ENCODE data around the gene SLC25A41. TPM values are rescaled to one million over a fixed set of nuclear protein-coding genes. Genes with fewer than 3 reads are reported as not detected.

Gene SLC25A41
- total RNA-seq, 1 donor from 2014 or later: not detected

DNA sequence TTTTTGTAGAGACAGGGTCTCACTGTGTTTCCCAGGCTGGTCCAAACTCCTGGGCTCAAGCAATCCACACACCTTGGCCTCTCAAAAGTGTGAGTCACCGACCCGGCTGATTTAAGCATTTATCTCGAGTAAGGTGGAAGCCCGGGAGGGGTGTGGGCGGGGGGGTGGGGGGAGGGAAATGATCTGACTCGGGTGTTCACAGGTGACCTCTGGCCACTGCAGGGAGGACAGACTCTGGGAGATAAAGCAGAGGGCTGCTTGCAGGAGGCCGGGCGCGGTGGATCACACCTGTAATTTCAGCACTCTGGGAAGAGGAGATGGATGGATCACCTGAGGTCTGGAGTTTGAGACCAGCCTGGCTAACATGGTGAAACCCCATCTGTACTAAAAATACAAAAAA lies 40.1 kb upstream of the SLC25A41 start:
- DNase-seq (ENCODE audit: low read depth) (no peak), FAIRE-seq (no peak)
- TF ChIP-seq CTCF (IDR thresholded peaks at IDR 0.05; ENCODE audit: insufficient read depth, low read length, severe bottlenecking): no peak
- no peak overlapping the region for H3K4me3 ChIP-seq (ENCODE audit: low read depth, low read length)
- H3K36me3 ChIP-seq (ENCODE audit: control insufficient read depth, insufficient read depth, low read length): no peaks in the 10 kb centered on the region
- peaks cover 11% of the 10 kb centered on the region for H3K27me3 ChIP-seq (ENCODE audit: control insufficient read depth, insufficient read depth, low read length)

- DNase-seq (ENCODE audit: low read depth) (no peak), FAIRE-seq (no peak)
- peaks cover 11% of the 10 kb centered on the region for H3K27me3 ChIP-seq (ENCODE audit: control insufficient read depth, insufficient read depth, low read length)
- H3K36me3 ChIP-seq (ENCODE audit: control insufficient read depth, insufficient read depth, low read length): no peaks in the 10 kb centered on the region
- H3K4me3 ChIP-seq (ENCODE audit: low read depth, low read length): no peak overlapping the region
- no peak for TF ChIP-seq CTCF (IDR thresholded peaks at IDR 0.05; ENCODE audit: insufficient read depth, low read length, severe bottlenecking)
These were observed 39.1 kb upstream of the SLC25A41 start for GRCh38 chr19:6472713-6473112.

- FAIRE-seq: no peak
- no peak for TF ChIP-seq CTCF (IDR thresholded peaks at IDR 0.05; ENCODE audit: insufficient read depth, low read length, severe bottlenecking)
These were observed 37.5 kb upstream of the SLC25A41 start for GRCh38 chr19:6471076-6471475.

DNA sequence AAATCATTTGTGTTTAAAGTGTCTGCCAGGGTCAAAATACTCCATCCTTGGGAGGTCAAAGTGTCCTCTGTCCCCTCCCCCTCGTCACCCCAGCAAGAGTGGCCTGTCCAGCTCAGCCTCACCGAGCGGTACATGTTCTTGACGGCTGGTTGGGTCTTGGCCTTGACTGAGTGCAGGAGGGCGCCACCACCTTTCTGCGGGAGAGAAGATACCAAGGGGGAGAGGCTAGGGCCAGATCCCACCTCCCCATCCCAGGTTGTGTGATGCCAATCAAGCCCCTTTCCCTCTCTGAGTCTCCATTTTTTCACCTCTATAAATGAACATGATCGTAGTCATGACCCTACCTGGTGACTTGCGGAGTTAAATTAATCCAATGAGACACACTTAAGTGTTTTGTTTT lies 36.6 kb upstream of the SLC25A41 start:
- Histone ChIP-seq H3K4me3 (ENCODE audit: low read depth, low read length) (no peak overlapping the region), H3K36me3 (ENCODE audit: control insufficient read depth, insufficient read depth, low read length) (peaks cover 10% of the 10 kb centered on the region), H3K27me3 (ENCODE audit: control insufficient read depth, insufficient read depth, low read length) (peaks cover 2% of the 10 kb centered on the region)
- FAIRE-seq: no peak
- TF ChIP-seq CTCF (IDR thresholded peaks at IDR 0.05; ENCODE audit: insufficient read depth, low read length, severe bottlenecking): no peak
- no peak for DNase-seq (ENCODE audit: low read depth)

More at GRCh38 chr19:6471076-6471475, 37.5 kb upstream of the SLC25A41 start:
- DNase-seq (ENCODE audit: low read depth): no peak
- peaks cover 6% of the 10 kb centered on the region for H3K36me3 ChIP-seq (ENCODE audit: control insufficient read depth, insufficient read depth, low read length)
- H3K4me3 ChIP-seq (ENCODE audit: low read depth, low read length): no peak overlapping the region
- H3K27me3 ChIP-seq (ENCODE audit: control insufficient read depth, insufficient read depth, low read length): peaks cover 11% of the 10 kb centered on the region

- DNase-seq (ENCODE audit: low read depth) (no peak), FAIRE-seq (no peak)
- H3K4me3 ChIP-seq (ENCODE audit: low read depth, low read length): no peak overlapping the region
- no peak for TF ChIP-seq CTCF (IDR thresholded peaks at IDR 0.05; ENCODE audit: insufficient read depth, low read length, severe bottlenecking)
- H3K27me3 ChIP-seq (ENCODE audit: control insufficient read depth, insufficient read depth, low read length): no peaks in the 10 kb centered on the region
- peaks cover 10% of the 10 kb centered on the region for H3K36me3 ChIP-seq (ENCODE audit: control insufficient read depth, insufficient read depth, low read length)
These were observed 33.8 kb upstream of the SLC25A41 start for GRCh38 chr19:6467384-6467783.

DNA sequence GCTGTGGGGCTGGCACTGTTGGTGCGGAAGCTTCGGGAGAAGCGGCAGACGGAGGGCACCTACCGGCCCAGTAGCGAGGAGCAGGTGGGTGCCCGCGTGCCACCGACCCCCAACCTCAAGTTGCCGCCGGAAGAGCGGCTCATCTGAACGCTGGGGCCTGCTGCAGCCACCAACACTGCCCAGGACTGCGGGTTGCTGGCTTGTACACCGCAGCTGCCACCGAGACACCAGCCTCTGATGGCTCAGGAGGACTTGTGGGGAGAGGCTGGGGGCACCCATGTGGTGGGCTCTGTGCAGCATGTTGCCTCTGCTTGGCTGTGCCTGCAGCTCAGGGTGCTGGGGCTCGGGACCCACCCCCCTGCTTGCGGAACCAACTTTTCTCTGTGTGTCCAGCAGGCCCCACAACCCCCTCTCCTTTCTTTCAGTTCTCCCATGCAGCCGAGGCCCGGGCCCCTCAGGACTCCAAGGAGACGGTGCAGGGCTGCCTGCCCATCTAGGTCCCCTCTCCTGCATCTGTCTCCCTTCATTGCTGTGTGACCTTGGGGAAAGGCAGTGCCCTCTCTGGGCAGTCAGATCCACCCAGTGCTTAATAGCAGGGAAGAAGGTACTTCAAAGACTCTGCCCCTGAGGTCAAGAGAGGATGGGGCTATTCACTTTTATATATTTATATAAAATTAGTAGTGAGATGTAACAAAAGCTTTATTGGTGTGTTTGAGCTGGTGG lies 33.1 kb upstream of the SLC25A41 start:
- H3K36me3 ChIP-seq (ENCODE audit: control insufficient read depth, insufficient read depth, low read length): peaks cover 10% of the 10 kb centered on the region
- no peaks in the 10 kb centered on the region for H3K27me3 ChIP-seq (ENCODE audit: control insufficient read depth, insufficient read depth, low read length)
- TF ChIP-seq CTCF (IDR thresholded peaks at IDR 0.05; ENCODE audit: insufficient read depth, low read length, severe bottlenecking): no peak
- no peak for DNase-seq (ENCODE audit: low read depth)
- no peak overlapping the region for H3K4me3 ChIP-seq (ENCODE audit: low read depth, low read length)
- FAIRE-seq: no peak

Data from bronchial epithelial cell (primary cell).